WTC11 (cell line): Measurements from ENCODE around the gene ZC2HC1C.
A peak's percentile ranks its signal among the peaks of the same experiment; 100 is the strongest.

Experiments
- ATF3 ChIP-seq: sonication (generic); formaldehyde crosslinking; conservative IDR thresholded peaks from 2 replicates; pipeline ENCODE4 v1.8.1; 2022; ENCODE audit warnings: mild to moderate bottlenecking, missing genetic modification reagents
- CREB1 ChIP-seq: sonication (generic); formaldehyde crosslinking; IDR thresholded peaks from 2 replicates; pipeline ENCODE4 v1.8.0; 2023; ENCODE audit warnings: mild to moderate bottlenecking, missing genetic modification reagents
- E2F1 ChIP-seq: sonication (generic); formaldehyde crosslinking; IDR thresholded peaks from 2 replicates; pipeline ENCODE4 v1.8.0; 2022; ENCODE audit warnings: mild to moderate bottlenecking, missing genetic modification reagents
- FOXP1 ChIP-seq: sonication (generic); formaldehyde crosslinking; IDR thresholded peaks from 2 replicates; pipeline ENCODE4 v1.8.0; 2022; ENCODE audit warnings: missing genetic modification reagents, mild to moderate bottlenecking, moderate library complexity, borderline replicate concordance
- GTF2I ChIP-seq: fragments of 250-450 bp; sonication (Bioruptor Pico); conservative IDR thresholded peaks from 2 replicates; pipeline ENCODE4 v1.4.0; 2021; ENCODE audit warnings: mild to moderate bottlenecking
- MAX ChIP-seq: sonication (generic); formaldehyde crosslinking; IDR thresholded peaks from 2 replicates; pipeline ENCODE4 v1.8.0; 2022; ENCODE audit warnings: mild to moderate bottlenecking, missing genetic modification reagents
- USF2 ChIP-seq: sonication (generic); formaldehyde crosslinking; IDR thresholded peaks from 2 replicates; pipeline ENCODE4 v1.8.1; 2023; ENCODE audit warnings: mild to moderate bottlenecking, missing genetic modification reagents, moderate library complexity
- ZNF138 ChIP-seq: sonication (generic); formaldehyde crosslinking; conservative IDR thresholded peaks from 2 replicates; pipeline ENCODE4 v1.8.1; 2022; ENCODE audit warnings: mild to moderate bottlenecking, moderate library complexity, missing genetic modification reagents
- ZNF263 ChIP-seq: sonication (generic); formaldehyde crosslinking; IDR thresholded peaks from 2 replicates; pipeline ENCODE4 v1.8.1; 2022; ENCODE audit warnings: low read depth, mild to moderate bottlenecking, moderate library complexity, missing genetic modification reagents
- TF ChIP-seq, protein P1 (sequence below): fragments of 200-600 bp; IDR thresholded peaks from 2 replicates; pipeline ENCODE4 v1.8.0; 2022; ENCODE audit warnings: antibody characterized with exemption

DNA sequence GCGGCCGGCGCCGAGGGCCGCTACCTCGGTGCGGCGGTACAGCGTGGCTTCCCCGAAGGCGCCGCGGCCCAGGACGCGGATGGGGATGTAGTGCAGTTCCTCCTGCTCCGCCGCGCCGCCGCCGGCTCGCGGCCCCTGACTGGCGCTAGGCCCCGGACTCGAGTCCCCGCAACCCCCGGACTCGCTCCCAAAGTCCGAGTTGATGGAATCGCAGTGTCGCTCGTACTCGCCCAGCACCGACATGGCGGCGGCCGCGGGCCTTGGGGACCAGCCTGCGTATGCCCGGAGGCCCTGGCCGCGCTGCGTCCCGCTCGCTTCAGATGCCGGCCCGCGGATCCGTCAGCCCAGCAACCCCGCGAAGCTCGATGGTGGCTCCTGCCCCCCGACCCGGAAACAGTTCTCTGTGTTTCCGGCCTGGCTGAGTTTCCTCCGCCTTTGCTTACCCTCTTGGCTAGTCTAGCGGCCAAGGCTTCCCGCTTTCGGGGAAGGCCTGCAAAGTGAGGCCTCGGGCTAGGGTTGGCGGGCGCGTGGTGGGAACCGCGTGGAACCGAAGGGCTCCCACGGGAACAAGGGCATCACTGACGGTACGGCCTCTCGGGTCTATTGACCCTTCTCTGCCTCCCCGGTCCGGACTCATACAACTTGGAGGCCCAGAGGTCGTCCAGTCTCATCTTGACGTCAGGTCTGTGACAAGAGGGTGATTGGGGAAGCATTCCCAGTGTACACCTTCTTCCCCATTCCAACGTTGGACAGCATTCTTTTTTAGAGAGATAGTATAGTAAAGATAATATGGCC is 57.4 kb downstream of the ZC2HC1C start, which contains the start of gene NEK9:
- TF ChIP-seq USF2 (CRISPR knock-in tag) (no peak), MAX (CRISPR knock-in tag) (peak; percentile 82), ATF3 (CRISPR knock-in tag) (no peak), E2F1 (no peak), ZNF263 (no peak), GTF2I (CRISPR knock-in tag) (no peak), CREB1 (CRISPR knock-in tag) (no peak), FOXP1 (CRISPR knock-in tag) (peak; percentile 94), ZNF138 (CRISPR knock-in tag) (no peak)
- TF ChIP-seq, protein P1, sequence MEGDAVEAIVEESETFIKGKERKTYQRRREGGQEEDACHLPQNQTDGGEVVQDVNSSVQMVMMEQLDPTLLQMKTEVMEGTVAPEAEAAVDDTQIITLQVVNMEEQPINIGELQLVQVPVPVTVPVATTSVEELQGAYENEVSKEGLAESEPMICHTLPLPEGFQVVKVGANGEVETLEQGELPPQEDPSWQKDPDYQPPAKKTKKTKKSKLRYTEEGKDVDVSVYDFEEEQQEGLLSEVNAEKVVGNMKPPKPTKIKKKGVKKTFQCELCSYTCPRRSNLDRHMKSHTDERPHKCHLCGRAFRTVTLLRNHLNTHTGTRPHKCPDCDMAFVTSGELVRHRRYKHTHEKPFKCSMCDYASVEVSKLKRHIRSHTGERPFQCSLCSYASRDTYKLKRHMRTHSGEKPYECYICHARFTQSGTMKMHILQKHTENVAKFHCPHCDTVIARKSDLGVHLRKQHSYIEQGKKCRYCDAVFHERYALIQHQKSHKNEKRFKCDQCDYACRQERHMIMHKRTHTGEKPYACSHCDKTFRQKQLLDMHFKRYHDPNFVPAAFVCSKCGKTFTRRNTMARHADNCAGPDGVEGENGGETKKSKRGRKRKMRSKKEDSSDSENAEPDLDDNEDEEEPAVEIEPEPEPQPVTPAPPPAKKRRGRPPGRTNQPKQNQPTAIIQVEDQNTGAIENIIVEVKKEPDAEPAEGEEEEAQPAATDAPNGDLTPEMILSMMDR: no peak
